Endothelial cell of umbilical vein (primary cell): ENCODE measurements around the gene RBM38. TPM values are rescaled to one million over a fixed set of nuclear protein-coding genes. Genes with fewer than 3 reads are reported as not detected.

Source experiments
- BruUV-seq: library from RNA; stranded (reverse); fragments of 400-500 nt; replicated peaks from 2 replicates; lab custom pipeline; 2021; lab: Mats Ljungman, UMichigan
- CTCF ChIA-PET: fragments of 300-600, 350-600 bp; sonication (Branson Sonifier 250); formaldehyde crosslinking; loops from one replicate; lab custom pipeline; 2021; ENCODE audit warnings: antibody characterized with exemption, inconsistent platforms; lab: Charles Lee
- POLR2A ChIA-PET: fragments of 300-600, 350-600 bp; sonication (Branson Sonifier 250); formaldehyde crosslinking; loops from one replicate; lab custom pipeline; 2021; ENCODE audit warnings: antibody characterized with exemption, inconsistent platforms; lab: Charles Lee
- DNase-seq: peaks from one replicate; pipeline ENCODE4 v3.0.0-alpha.2; 2011; ENCODE audit warnings: low read depth, low spot score
- FAIRE-seq: peaks from 2 replicates; lab custom pipeline; 2011; peaks lifted over from hg19 to GRCh38; lab: Jason Lieb, UNC
- H2AFZ ChIP-seq: 2 replicates; pipeline ENCODE4 v1.6.0; 2012; ENCODE audit warnings: low read depth, low read length, control low read depth, inconsistent platforms
- H3K27ac ChIP-seq: 2 replicates; pipeline ENCODE4 v1.5.1; 2011; ENCODE audit warnings: low read depth, mild to moderate bottlenecking, control low read depth, low read length, moderate library complexity; ENCODE audit not compliant: insufficient read depth
- H3K27me3 ChIP-seq, 2 experiments: 2 replicates each; pipeline versions ENCODE4 v1.6.0 to v1.6.1; 2011; ENCODE audit warnings: low read length in 2 of 2, mixed read lengths in 1 of 2; ENCODE audit not compliant: control insufficient read depth in 2 of 2, insufficient read depth in 2 of 2
- H3K36me3 ChIP-seq, 2 experiments: 2 replicates in 1 of 2; 3 replicates in 1 of 2; pipeline ENCODE4 v1.5.1; 2011; ENCODE audit warnings: low read length in 2 of 2, mild to moderate bottlenecking in 1 of 2, moderate library complexity in 1 of 2; ENCODE audit not compliant: control insufficient read depth in 2 of 2, insufficient read depth in 2 of 2; ENCODE audit errors: extremely low read depth in 1 of 2
- H3K4me1 ChIP-seq: 3 replicates; pipeline ENCODE4 v1.5.1; 2011; ENCODE audit warnings: mild to moderate bottlenecking, low read length; ENCODE audit not compliant: control insufficient read depth, insufficient read depth; ENCODE audit errors: extremely low read depth
- H3K4me2 ChIP-seq: 2 replicates; pipeline ENCODE4 v1.6.1; 2011; ENCODE audit warnings: low read length, control low read depth, mixed read lengths; ENCODE audit not compliant: insufficient read depth
- H3K4me3 ChIP-seq, 3 experiments: fragments of 200-600 bp in 1 of 3; sonication (generic), shearing (Covaris generic) in 1 of 3; replicated peaks in 1 of 3; 2 replicates each; pipeline ENCODE4 v1.5.1; 2011 to 2016; ENCODE audit warnings: control low read depth in 3 of 3, low read length in 3 of 3, mild to moderate bottlenecking in 2 of 3, inconsistent platforms in 1 of 3, low read depth in 1 of 3, moderate library complexity in 1 of 3; ENCODE audit not compliant: insufficient read depth in 1 of 3
- H3K79me2 ChIP-seq: 2 replicates; pipeline ENCODE4 v1.6.0; 2012; ENCODE audit warnings: low read length, inconsistent platforms; ENCODE audit not compliant: control insufficient read depth, insufficient read depth
- H3K9ac ChIP-seq: replicated peaks from 2 replicates; pipeline ENCODE3; 2011; ENCODE audit warnings: low read length, control low read depth; ENCODE audit not compliant: insufficient read depth; ENCODE audit errors: extremely low read depth
- H3K9me1 ChIP-seq: replicated peaks from 3 replicates; pipeline ENCODE4 v1.6.0; 2011; ENCODE audit warnings: mild to moderate bottlenecking, low read length; ENCODE audit not compliant: control insufficient read depth, insufficient read depth; ENCODE audit errors: extremely low read depth
- H3K9me3 ChIP-seq: replicated peaks from 2 replicates; pipeline ENCODE4 v1.5.1; 2012; ENCODE audit warnings: low read length, inconsistent platforms; ENCODE audit not compliant: control insufficient read depth, insufficient read depth
- H4K20me1 ChIP-seq: replicated peaks from 2 replicates; pipeline ENCODE3; 2011; ENCODE audit warnings: mild to moderate bottlenecking, low read length; ENCODE audit not compliant: control insufficient read depth, insufficient read depth; ENCODE audit errors: extremely low read depth
- EZH2 ChIP-seq: IDR thresholded peaks from 2 replicates; pipeline ENCODE4 v1.6.1; 2012; ENCODE audit warnings: borderline replicate concordance, low read depth, mild to moderate bottlenecking, moderate library complexity, low read length, inconsistent platforms; ENCODE audit not compliant: severe bottlenecking
- FOS ChIP-seq: IDR thresholded peaks from 2 replicates; pipeline ENCODE4 v1.6.1; 2011; ENCODE audit warnings: mild to moderate bottlenecking, low read length, moderate library complexity, borderline replicate concordance; ENCODE audit not compliant: insufficient read depth
- GATA2 ChIP-seq: IDR thresholded peaks from 2 replicates; pipeline ENCODE4 v1.7.0; 2011; ENCODE audit warnings: low read depth, mild to moderate bottlenecking, moderate library complexity, mixed read lengths, low read length; ENCODE audit not compliant: insufficient read length, insufficient read depth
- JUN ChIP-seq: IDR thresholded peaks from 2 replicates; pipeline ENCODE4 v1.6.1; 2011; ENCODE audit warnings: borderline replicate concordance, low read depth; ENCODE audit not compliant: insufficient read length, insufficient read depth
- MYC ChIP-seq: IDR thresholded peaks from one replicate; pipeline ENCODE4 v1.6.1; 2011; ENCODE audit warnings: mild to moderate bottlenecking, low read depth, low read length
- POLR2A ChIP-seq: IDR thresholded peaks from 2 replicates; pipeline ENCODE4 v1.6.1; 2012; ENCODE audit warnings: low read depth, mild to moderate bottlenecking, control low read depth, low read length
- POLR2AphosphoS5 ChIP-seq: IDR thresholded peaks from 2 replicates; pipeline ENCODE4 v1.6.1; 2012; ENCODE audit warnings: low read depth, mild to moderate bottlenecking, control low read depth, low read length, moderate library complexity; ENCODE audit not compliant: insufficient read depth
- dilution Hi-C: fragments of 300-500 bp; cut with MboI; formaldehyde crosslinking; loops from one replicate; pipeline ENCODE4 v1.15.0; 2019; ENCODE audit warnings: low sequenced_read_pairs; ENCODE audit not compliant: extremely low pct_ligation_motif_present
- intact Hi-C: fragments of 100-400 bp; cut with micrococcal nuclease; formaldehyde crosslinking; loops from one replicate; pipeline ENCODE4 v1.10.0; 2022
- polyA plus RNA-seq, 4 experiments: library from polyadenylated mRNA; depleted of rRNA in 3 of 4; stranded (reverse) in 3 of 4; unstranded in 1 of 4; fragments of >200 nt; gene quantifications; 2 replicates each; pipeline versions ENCODE4 v1.2.1 to v1.2.3, GENCODE V29; 2011 to 2012; ENCODE audit warnings: missing spikeins in 1 of 4
- total RNA-seq: library from RNA; stranded (reverse); gene quantifications from 2 replicates; pipeline ENCODE4 v1.2.3, GENCODE V29; 2021
- TF ChIP-seq, protein P1 (sequence below): IDR thresholded peaks from 2 replicates; pipeline ENCODE4 v1.6.1; 2011; ENCODE audit not compliant: insufficient read depth, insufficient read length
- TF ChIP-seq, protein P2 (sequence below), 2 donors: IDR thresholded peaks; 1 replicate in 1 of 2; 2 replicates in 1 of 2; pipeline ENCODE4 v1.5.1; 2011; ENCODE audit warnings: low read length in 2 of 2, mild to moderate bottlenecking in 2 of 2, moderate library complexity in 2 of 2, control low read depth in 1 of 2, inconsistent platforms in 1 of 2, low read depth in 1 of 2; ENCODE audit not compliant: insufficient read depth in 1 of 2; ENCODE audit errors: extremely low read depth in 1 of 2

Gene RBM38
- total and polyA plus RNA-seq, 2 donors (not counting 3 experiments of a cell fraction or from before 2014, with no cell fraction given) = 22.1 to 37.4 TPM

DNA sequence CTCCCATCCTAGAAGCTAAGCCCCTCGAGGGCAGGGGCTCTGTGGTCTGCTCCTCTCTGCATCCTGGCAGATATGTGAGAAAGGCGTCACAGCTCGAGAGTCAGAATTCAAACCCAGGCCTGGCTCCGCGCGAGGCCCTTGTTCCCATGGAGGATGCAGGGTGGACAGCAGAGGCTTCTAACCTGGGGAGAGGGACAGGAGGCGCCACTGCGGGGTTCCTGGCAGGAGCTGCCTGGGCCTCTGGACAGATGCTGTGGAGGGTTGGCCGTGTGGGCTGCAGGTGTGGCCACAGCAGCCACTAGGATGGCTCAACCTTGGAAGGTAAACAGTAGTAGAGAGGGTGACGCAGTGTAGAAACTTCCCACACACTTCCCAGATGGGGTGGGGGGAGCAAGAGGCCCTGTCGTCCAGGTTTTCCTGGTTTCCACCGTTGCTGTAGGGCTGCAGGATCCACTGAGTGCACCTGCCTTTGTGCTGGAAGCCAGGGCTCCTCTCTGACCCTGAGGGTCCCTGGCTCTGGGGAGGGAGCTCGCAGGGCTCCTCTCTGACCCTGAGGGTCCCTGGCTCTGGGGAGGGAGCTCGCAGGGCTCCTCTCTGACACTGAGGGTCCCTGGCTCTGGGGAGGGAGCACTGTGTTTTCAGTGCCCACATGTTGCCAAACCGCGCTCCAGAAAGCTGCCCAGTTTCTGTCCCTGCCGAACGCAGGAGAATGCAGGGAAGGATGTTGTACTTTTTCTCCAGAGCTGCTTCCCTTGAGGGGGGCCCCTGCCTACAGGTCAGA is 14.2 kb downstream of the RBM38 start:
- intact Hi-C loops = no loop called here

More for the DNA sequence above, 14.2 kb downstream of the RBM38 start:
- H3K4me3 ChIP-seq = no peak overlapping the region
- no peaks in the 10 kb centered on the region for H3K9me3 ChIP-seq
- no peaks in the 10 kb centered on the region for H3K4me1 ChIP-seq
- DNase-seq = no peak
- H3K27me3 ChIP-seq = no peaks in the 10 kb centered on the region
- dilution Hi-C loops = no loop called here
- TF ChIP-seq FOS (no peak), POLR2AphosphoS5 (no peak), JUN (no peak), POLR2A (no peak), MYC (no peak), GATA2 (no peak), EZH2 (no peak)
- TF ChIP-seq, protein P1, sequence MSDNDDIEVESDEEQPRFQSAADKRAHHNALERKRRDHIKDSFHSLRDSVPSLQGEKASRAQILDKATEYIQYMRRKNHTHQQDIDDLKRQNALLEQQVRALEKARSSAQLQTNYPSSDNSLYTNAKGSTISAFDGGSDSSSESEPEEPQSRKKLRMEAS = no peak
- TF ChIP-seq, protein P2, sequence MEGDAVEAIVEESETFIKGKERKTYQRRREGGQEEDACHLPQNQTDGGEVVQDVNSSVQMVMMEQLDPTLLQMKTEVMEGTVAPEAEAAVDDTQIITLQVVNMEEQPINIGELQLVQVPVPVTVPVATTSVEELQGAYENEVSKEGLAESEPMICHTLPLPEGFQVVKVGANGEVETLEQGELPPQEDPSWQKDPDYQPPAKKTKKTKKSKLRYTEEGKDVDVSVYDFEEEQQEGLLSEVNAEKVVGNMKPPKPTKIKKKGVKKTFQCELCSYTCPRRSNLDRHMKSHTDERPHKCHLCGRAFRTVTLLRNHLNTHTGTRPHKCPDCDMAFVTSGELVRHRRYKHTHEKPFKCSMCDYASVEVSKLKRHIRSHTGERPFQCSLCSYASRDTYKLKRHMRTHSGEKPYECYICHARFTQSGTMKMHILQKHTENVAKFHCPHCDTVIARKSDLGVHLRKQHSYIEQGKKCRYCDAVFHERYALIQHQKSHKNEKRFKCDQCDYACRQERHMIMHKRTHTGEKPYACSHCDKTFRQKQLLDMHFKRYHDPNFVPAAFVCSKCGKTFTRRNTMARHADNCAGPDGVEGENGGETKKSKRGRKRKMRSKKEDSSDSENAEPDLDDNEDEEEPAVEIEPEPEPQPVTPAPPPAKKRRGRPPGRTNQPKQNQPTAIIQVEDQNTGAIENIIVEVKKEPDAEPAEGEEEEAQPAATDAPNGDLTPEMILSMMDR (IDR thresholded peaks at IDR 0.05; ENCODE audit: extremely low read depth in 1 of 2, insufficient read depth in 1 of 2, low read depth in 1 of 2, low read length in 2 of 2) = no peak
- H2AFZ ChIP-seq = no peak overlapping the region
- no peaks in the 10 kb centered on the region for H4K20me1 ChIP-seq
- H3K79me2 ChIP-seq = no peaks in the 10 kb centered on the region
- no peak overlapping the region for H3K4me2 ChIP-seq
- H3K9me1 ChIP-seq = no peaks in the 10 kb centered on the region
- H3K27ac ChIP-seq = no peak overlapping the region
- POLR2A ChIA-PET = no interaction called here
- H3K9ac ChIP-seq = no peak overlapping the region
- no peak for FAIRE-seq
- CTCF ChIA-PET = interaction anchor here (1.4 kb wide), 1 partner anchor 14 kb away, joined by 3 read pairs; the partner anchor contains the start of gene RBM38
- peaks cover 0 to 25% of the 10 kb centered on the region in 2 experiments for H3K36me3 ChIP-seq
- BruUV-seq = no TSS peak
